Lower lobe of right lung (tissue), 2 donors: ENCODE data around the gene TXNRD1. TPM values are rescaled to one million over a fixed set of nuclear protein-coding genes. Genes with fewer than 3 reads are reported as not detected.

Experiments used
- ATAC-seq, 2 donors: fragments of 200-7000 bp; cut with Tn5 transposase; one replicate each; pipeline ENCODE4 v1.9.1; 2020 to 2022; ENCODE audit warnings: mild to moderate bottlenecking in 2 of 2, moderate library complexity in 2 of 2
- DNase-seq: peaks from one replicate; pipeline ENCODE4 v3.0.0-alpha.2; 2020
- H3K27ac ChIP-seq: fragments of 200-600 bp; one replicate; pipeline ENCODE4 v1.8.0; 2022
- H3K27me3 ChIP-seq: fragments of 200-600 bp; one replicate; pipeline ENCODE4 v1.8.0; 2022; ENCODE audit warnings: low read depth
- H3K36me3 ChIP-seq: fragments of 200-600 bp; one replicate; pipeline ENCODE4 v1.8.0; 2022; ENCODE audit warnings: mild to moderate bottlenecking
- H3K4me1 ChIP-seq: fragments of 200-600 bp; one replicate; pipeline ENCODE4 v1.8.0; 2022
- H3K4me3 ChIP-seq: fragments of 200-600 bp; one replicate; pipeline ENCODE4 v1.8.0; 2022; ENCODE audit warnings: mild to moderate bottlenecking
- H3K9me3 ChIP-seq: fragments of 200-600 bp; one replicate; pipeline ENCODE4 v1.8.0; 2022
- intact Hi-C: fragments of 100-400 bp; cut with DNase I; formaldehyde crosslinking; loops from one replicate; pipeline ENCODE4 v1.11.0; 2022
- total RNA-seq: library from RNA; stranded (reverse); fragmentation: NEBNext Ultra II Directional; extraction: Animal tissue kit (Norgen Biotek cat#: 25700); gene quantifications from one replicate; pipeline ENCODE4 v1.2.1, GENCODE V29; 2021
- TF ChIP-seq, protein P1 (sequence below): fragments of 200-600 bp; IDR thresholded peaks from one replicate; pipeline ENCODE4 v1.8.0; 2022; ENCODE audit warnings: antibody characterized with exemption, mild to moderate bottlenecking
- donor health status: DM: no; HTN: yes; CAD: no; lungs with severe emphysema.

TXNRD1 gene
- total RNA-seq, 1 donor from 2014 or later = 144 TPM

DNA sequence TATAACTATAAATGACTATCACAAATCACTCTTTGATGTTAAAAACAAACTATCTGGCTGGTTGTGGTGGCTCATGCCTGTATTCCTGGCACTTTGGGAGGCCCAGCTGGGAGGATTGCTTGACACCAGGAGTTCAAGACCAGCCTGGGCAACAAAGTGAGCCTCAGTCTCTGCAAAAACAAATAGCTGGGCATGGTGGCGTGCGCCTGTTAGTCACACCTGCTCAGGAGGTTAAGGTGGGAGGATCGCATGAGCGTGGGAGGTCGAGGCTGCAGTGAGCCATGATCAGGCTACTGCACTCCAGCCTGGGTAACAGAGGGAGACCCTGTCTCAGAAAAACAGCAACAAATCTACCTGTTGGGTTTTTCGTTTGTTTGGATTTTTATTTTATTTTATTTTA is 5.4 kb downstream of the TXNRD1 start:
- TF ChIP-seq, protein P1, sequence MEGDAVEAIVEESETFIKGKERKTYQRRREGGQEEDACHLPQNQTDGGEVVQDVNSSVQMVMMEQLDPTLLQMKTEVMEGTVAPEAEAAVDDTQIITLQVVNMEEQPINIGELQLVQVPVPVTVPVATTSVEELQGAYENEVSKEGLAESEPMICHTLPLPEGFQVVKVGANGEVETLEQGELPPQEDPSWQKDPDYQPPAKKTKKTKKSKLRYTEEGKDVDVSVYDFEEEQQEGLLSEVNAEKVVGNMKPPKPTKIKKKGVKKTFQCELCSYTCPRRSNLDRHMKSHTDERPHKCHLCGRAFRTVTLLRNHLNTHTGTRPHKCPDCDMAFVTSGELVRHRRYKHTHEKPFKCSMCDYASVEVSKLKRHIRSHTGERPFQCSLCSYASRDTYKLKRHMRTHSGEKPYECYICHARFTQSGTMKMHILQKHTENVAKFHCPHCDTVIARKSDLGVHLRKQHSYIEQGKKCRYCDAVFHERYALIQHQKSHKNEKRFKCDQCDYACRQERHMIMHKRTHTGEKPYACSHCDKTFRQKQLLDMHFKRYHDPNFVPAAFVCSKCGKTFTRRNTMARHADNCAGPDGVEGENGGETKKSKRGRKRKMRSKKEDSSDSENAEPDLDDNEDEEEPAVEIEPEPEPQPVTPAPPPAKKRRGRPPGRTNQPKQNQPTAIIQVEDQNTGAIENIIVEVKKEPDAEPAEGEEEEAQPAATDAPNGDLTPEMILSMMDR = no peak
- H3K27ac ChIP-seq = peak overlapping the region; percentile 50
- intact Hi-C loops = no loop called here

DNA sequence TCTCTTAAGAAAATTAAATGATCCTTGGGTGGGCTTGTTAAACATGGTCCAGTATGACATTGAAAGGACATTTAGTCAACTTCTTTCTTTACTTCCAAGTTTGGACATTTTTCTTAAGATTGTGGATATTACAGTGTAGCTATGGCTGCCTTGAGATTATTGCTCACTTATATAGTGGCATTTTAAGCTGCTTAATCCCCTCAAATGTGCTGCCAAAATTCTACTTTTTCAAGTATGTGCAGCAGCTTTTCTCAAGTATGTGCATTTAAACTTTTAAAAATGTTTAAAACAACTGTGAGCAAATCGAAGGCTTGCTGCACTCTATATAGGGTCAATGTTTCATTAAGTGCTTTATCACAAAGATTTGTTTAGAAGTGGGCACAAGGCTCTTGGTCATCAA is 7.4 kb downstream of the TXNRD1 start:
- no peak overlapping the region for H3K27ac ChIP-seq
- ATAC-seq (no peak), DNase-seq (no peak)
- TF ChIP-seq, protein P1 = no peak
- no peaks in the 10 kb centered on the region for H3K36me3 ChIP-seq
- intact Hi-C loops = no loop called here
- H3K27me3 ChIP-seq = no peaks in the 10 kb centered on the region
- H3K9me3 ChIP-seq = no peaks in the 10 kb centered on the region
- H3K4me3 ChIP-seq = no peak overlapping the region
- peaks cover 27% of the 10 kb centered on the region for H3K4me1 ChIP-seq

More for the DNA sequence above, 5.4 kb downstream of the TXNRD1 start:
- no peaks in the 10 kb centered on the region for H3K36me3 ChIP-seq
- no peaks in the 10 kb centered on the region for H3K9me3 ChIP-seq
- ATAC-seq (no peak), DNase-seq (no peak)
- no peak overlapping the region for H3K4me3 ChIP-seq
- H3K27me3 ChIP-seq = no peaks in the 10 kb centered on the region
- peaks cover 35% of the 10 kb centered on the region for H3K4me1 ChIP-seq

DNA sequence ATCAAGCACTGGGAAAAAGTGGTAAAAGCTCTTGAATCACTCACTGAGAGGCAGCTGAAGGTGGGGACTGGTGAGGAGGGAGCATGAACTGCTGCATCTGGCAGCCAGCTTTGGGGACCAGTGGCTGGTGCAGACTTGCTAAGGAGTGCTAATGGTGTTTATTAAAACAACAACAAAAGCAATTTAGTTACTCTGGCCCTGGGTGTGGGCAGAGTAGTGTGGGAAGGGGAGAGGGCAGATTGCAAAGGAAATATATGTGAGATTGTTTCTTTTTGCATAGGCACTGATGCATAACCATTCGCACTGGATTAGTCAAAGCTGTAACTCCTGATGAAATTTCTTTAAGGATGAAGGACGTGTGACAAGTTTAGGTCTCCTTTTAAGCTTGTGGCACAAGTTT is 8.1 kb downstream of the TXNRD1 start:
- Histone ChIP-seq H3K9me3 (no peaks in the 10 kb centered on the region), H3K4me1 (peaks cover 23% of the 10 kb centered on the region), H3K4me3 (no peak overlapping the region), H3K27ac (no peak overlapping the region), H3K36me3 (no peaks in the 10 kb centered on the region), H3K27me3 (no peaks in the 10 kb centered on the region)
- DNase-seq (no peak), ATAC-seq (no peak)
- TF ChIP-seq, protein P1 = no peak
- intact Hi-C loops = no loop called here

DNA sequence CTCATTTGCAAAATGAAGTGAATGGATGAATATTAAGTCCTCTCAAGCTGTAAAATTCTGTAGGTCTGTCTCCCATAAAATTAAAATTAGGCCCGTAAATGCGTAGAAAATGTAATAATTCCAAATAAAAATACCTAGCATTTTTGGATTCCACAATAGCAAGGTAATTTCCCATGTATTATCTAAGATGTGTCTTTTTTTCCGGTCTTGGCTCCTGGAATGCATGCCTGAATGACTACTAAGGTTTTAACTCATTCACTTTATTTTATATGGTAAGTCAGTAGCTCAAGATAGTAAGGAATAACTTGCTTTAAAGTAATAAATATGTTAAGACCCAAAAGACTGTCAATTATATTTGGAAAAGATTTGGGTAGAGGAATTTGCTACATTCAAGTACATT is 11.1 kb downstream of the TXNRD1 start:
- H3K9me3 ChIP-seq = no peaks in the 10 kb centered on the region
- DNase-seq = no peak
- H3K36me3 ChIP-seq = no peaks in the 10 kb centered on the region
- H3K27ac ChIP-seq = no peak overlapping the region
- H3K27me3 ChIP-seq = no peaks in the 10 kb centered on the region
- no peaks in the 10 kb centered on the region for H3K4me1 ChIP-seq
- intact Hi-C loops = no loop called here
- H3K4me3 ChIP-seq = no peak overlapping the region
- ATAC-seq = no peak
- TF ChIP-seq, protein P1 = no peak

DNA sequence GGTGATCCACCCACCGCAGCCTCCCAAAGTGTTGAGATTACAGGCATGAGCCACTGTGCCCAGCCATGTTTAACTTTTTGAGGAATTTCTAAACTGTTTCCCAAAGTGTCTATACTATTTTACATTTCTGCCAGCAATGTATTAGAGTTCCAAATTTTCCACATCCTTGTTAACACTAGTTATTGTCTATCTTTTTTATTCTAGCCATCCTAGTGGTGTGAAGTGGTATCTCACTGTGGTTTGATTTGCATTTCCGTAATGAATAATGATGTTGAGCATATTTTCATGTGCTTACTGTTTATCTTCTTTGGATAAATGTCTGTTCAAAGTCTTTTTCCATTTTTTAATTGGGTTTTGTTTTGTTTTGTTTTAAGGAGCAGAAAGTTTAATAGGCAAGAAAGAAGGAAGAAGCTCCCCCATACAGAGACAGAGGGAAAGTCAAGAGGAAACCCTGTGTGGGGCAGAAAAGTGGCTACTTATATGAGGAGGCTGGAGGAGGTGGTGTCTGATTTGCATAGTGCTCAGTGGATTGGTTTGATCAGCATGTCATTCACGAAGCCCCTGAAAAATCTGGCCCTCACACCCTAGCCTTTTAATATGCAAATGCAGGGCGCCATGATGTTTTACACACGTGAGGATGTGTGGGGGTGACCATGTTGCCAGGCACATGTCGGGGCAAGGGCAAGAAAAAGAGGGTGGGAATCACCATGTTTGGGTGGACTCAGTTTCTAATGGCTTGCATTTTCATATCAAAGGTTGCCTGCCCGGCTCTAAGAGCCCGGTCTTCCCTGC is 14.9 kb downstream of the TXNRD1 start:
- ATAC-seq = no peak
- TF ChIP-seq, protein P1 = no peak
- H3K4me1 ChIP-seq = no peaks in the 10 kb centered on the region
- no peaks in the 10 kb centered on the region for H3K27me3 ChIP-seq
- peaks cover 34% of the 10 kb centered on the region for H3K9me3 ChIP-seq
- H3K4me3 ChIP-seq = no peak overlapping the region
- no peak overlapping the region for H3K27ac ChIP-seq
- no peaks in the 10 kb centered on the region for H3K36me3 ChIP-seq
- intact Hi-C loops = no loop called here
- DNase-seq = no peak
